ENCODE results near the gene FLT3LG. TPM values are rescaled to one million over a fixed set of nuclear protein-coding genes. Genes with fewer than 3 reads are reported as not detected.

FLT3LG gene
- total RNA-seq, 1 donor from 2014 or later = 1.0 TPM

DNA sequence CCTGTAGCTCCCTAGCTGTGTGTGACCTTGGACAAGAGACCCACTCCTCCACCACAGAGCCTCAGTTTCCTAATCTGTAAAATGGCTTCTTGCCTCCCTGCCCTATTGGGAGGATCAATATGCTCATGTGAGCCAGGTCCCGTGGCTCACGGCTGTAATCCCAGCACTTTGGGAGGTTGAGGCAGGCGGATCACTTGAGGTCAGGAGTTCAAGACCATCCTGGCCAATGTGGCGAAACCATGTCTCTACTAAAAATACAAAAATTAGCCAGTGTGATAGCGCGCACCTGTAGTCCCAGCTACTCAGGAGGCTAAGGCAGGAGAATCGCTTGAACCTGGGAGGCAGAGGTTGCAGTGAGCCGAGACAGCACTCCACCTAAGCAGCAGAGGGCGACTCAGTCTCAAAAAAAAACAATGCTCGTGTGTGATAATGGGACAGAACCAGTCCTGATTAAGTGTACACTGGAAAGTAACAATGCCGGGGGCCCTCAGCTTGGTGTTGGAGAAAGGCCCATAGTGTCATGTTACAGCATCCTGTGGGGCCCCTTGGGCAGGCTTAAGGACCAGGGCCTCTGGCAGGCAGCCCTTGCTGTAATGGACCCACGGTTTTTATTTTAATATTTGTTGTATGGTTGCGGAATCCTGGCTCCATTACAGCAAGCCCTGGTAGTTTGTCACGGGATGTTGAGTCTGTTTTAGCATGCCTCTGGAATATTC, 29.0 kb downstream of the FLT3LG start:
- Mint-ChIP-seq H3K27ac (ENCODE audit: unreplicated experiment) (no peak overlapping the region), H3K27me3 (ENCODE audit: low read depth) (peaks cover 3% of the 10 kb centered on the region)
- TF ChIP-seq, protein P1, sequence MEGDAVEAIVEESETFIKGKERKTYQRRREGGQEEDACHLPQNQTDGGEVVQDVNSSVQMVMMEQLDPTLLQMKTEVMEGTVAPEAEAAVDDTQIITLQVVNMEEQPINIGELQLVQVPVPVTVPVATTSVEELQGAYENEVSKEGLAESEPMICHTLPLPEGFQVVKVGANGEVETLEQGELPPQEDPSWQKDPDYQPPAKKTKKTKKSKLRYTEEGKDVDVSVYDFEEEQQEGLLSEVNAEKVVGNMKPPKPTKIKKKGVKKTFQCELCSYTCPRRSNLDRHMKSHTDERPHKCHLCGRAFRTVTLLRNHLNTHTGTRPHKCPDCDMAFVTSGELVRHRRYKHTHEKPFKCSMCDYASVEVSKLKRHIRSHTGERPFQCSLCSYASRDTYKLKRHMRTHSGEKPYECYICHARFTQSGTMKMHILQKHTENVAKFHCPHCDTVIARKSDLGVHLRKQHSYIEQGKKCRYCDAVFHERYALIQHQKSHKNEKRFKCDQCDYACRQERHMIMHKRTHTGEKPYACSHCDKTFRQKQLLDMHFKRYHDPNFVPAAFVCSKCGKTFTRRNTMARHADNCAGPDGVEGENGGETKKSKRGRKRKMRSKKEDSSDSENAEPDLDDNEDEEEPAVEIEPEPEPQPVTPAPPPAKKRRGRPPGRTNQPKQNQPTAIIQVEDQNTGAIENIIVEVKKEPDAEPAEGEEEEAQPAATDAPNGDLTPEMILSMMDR (conservative IDR thresholded peaks at IDR 0.05) = peak; percentile 72

DNA sequence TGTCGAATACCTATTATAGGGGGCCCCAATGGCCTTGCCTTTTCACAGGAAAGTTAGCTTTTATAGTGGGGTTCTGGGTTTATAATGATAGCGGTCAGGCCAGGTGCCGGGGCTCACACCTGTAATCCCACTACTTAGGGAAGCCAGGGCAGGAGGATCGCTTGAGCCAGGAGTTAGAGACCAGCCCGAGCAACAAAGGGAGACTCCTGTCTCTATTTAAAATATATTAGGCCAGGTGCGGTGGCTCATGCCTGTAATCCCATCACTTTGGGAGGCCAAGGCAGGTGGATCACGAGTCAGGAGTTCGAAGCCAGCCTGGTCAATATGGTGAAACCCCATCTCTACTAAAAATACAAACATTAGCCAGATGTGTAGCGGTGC, 29.6 kb downstream of the FLT3LG start:
- no peak for DNase-seq (ENCODE audit: low read depth, low spot score)
- peaks cover 16% of the 10 kb centered on the region for H3K4me1 Mint-ChIP-seq
- H3K27me3 Mint-ChIP-seq (ENCODE audit: low read depth) = peaks cover 3% of the 10 kb centered on the region
- peaks cover 4% of the 10 kb centered on the region for H3K36me3 Mint-ChIP-seq (ENCODE audit: low read depth)
- no peak overlapping the region for H3K4me3 Mint-ChIP-seq
- TF ChIP-seq, protein P1 (conservative IDR thresholded peaks at IDR 0.05) = no peak
- H3K27ac Mint-ChIP-seq (ENCODE audit: unreplicated experiment) = no peak overlapping the region
- no peaks in the 10 kb centered on the region for H3K9me3 Mint-ChIP-seq

More for the DNA sequence above, 29.0 kb downstream of the FLT3LG start:
- peaks cover 5% of the 10 kb centered on the region for H3K36me3 Mint-ChIP-seq (ENCODE audit: low read depth)
- H3K9me3 Mint-ChIP-seq = no peaks in the 10 kb centered on the region
- DNase-seq (ENCODE audit: low read depth, low spot score) = no peak
- H3K4me1 Mint-ChIP-seq = peaks cover 17% of the 10 kb centered on the region
- H3K4me3 Mint-ChIP-seq = peak overlapping the region; percentile 70

GRCh38 chr19:49506575-49507105, 32.6 kb downstream of the FLT3LG start:
- Mint-ChIP-seq H3K36me3 (ENCODE audit: low read depth) (no peaks in the 10 kb centered on the region), H3K27me3 (ENCODE audit: low read depth) (peaks cover 3% of the 10 kb centered on the region), H3K27ac (ENCODE audit: unreplicated experiment) (no peak overlapping the region), H3K9me3 (no peaks in the 10 kb centered on the region), H3K4me3 (peak overlapping the region; percentile 50), H3K4me1 (peaks cover 14% of the 10 kb centered on the region)
- TF ChIP-seq, protein P1 (conservative IDR thresholded peaks at IDR 0.05) = peak; percentile 77
- DNase-seq (ENCODE audit: low read depth, low spot score) = peak; percentile 58

DNA sequence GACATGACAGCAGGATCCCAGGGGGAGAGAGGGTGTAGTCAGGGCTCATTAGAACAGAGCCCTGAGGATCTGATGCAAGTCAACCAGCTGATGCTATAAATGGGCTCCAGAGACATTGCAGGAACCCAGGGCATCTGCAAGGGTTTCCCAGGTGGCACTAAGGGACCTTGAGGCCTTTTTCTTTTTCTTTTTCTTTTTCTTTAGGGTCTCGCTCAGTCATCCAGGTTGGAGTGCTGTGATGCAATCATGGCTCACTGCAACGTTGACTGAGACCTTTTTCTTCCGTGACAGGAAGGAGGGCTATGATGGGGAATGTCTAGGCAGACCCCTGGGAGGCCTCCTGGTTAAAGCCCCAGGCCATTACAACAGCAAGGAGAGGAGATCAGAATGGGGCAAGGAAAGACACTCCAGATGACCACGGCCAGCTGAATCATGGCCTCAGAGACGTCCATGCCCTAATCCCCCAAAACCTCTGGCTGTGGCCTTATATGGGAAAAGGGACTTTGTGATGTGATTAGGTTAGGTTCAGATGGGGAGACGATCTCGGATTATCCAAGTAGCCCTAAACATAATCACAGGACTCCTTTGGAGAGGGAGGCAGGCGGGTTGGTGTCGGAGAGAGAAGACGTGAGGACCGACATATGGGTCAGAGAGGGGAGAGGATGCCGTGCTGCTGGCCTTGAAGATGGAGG, 33.9 kb downstream of the FLT3LG start:
- TF ChIP-seq, protein P1 (conservative IDR thresholded peaks at IDR 0.05) = no peak
- Mint-ChIP-seq H3K4me3 (no peak overlapping the region), H3K4me1 (peaks cover 21% of the 10 kb centered on the region), H3K36me3 (ENCODE audit: low read depth) (no peaks in the 10 kb centered on the region), H3K27me3 (ENCODE audit: low read depth) (no peaks in the 10 kb centered on the region), H3K9me3 (no peaks in the 10 kb centered on the region), H3K27ac (ENCODE audit: unreplicated experiment) (no peak overlapping the region)
- DNase-seq (ENCODE audit: low read depth, low spot score) = no peak

DNA sequence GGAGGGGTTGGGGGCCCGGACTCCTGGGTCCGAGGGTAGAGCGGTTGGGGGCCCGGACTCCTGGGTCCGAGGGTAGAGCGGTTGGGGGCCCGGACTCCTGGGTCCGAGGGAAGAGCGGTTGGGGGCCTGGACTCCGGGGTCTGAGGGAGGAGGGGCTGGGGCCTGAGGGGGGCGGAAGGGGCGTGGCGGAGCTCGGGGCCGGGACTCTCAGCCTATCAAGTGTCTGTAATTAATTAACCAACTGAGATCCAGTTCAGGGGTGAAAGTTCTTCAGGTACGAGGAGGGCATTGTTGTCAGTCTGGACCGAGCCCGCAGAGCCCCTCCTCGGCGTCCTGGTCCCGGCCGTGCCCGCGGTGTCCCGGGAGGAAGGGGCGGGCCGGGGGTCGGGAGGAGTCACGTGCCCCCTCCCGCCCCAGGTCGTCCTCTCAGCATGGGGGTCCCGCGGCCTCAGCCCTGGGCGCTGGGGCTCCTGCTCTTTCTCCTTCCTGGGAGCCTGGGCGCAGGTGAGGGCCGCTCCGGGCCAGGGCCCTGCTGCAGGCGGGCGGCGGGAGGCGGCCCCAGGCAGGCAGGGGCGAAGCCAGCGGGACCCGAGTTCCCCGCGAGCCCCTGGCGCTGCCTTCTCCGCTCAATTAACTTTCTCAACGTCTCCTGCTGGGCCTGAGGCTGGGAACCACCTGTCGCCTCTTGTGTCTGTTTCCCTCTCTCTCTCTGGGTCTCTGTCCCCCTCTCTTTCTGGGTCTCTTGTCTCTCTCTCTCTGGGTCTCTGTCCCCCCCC, 39.1 kb downstream of the FLT3LG start:
- Mint-ChIP-seq H3K9me3 (no peaks in the 10 kb centered on the region), H3K27me3 (ENCODE audit: low read depth) (no peaks in the 10 kb centered on the region), H3K4me1 (peaks cover 29% of the 10 kb centered on the region), H3K36me3 (ENCODE audit: low read depth) (no peaks in the 10 kb centered on the region), H3K4me3 (peak overlapping the region; percentile 87), H3K27ac (ENCODE audit: unreplicated experiment) (no peak overlapping the region)
- TF ChIP-seq, protein P1 (conservative IDR thresholded peaks at IDR 0.05) = no peak
- no peak for DNase-seq (ENCODE audit: low read depth, low spot score)

All from neural crest cell (in vitro differentiated cells).